ENCODE measurements around the gene GRPEL2.

DNA sequence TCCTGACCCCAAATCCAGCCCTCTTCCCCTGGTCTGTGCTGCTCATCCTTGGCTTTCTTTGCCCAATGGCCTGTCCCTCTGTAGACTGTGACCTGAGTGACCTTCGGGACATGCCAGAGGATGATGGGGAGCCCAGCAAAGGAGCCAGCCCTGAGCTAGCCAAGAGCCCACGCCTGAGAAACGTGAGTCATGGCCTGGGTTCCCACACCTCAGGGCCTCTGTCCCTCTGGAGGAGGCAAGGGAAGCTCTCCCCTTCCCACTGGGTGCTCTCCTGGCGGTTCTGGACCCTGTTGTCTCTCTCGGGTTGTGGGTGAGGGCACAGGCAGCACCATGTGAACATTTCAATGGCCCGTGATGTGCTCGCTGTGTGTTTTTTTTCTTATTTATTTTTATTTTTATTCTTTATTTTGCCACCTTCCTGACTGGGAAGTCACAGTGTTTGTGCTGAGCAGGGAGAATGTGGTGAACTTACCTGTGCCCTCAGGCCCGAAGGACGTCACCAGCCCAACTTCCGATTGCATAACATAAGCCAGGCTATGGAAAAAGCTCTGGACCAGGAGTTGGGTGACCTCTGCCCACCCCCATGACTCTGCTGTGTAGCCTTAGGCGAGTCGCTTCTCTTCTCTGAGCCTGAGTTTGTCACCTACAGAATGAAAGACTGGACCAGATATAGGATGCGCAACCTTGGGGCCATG is 44.1 kb upstream of the GRPEL2 start:
- no peak for TF ChIP-seq POLR2AphosphoS5 (IDR thresholded peaks at IDR 0.05; ENCODE audit: low read depth)
- TF ChIP-seq, protein P1, sequence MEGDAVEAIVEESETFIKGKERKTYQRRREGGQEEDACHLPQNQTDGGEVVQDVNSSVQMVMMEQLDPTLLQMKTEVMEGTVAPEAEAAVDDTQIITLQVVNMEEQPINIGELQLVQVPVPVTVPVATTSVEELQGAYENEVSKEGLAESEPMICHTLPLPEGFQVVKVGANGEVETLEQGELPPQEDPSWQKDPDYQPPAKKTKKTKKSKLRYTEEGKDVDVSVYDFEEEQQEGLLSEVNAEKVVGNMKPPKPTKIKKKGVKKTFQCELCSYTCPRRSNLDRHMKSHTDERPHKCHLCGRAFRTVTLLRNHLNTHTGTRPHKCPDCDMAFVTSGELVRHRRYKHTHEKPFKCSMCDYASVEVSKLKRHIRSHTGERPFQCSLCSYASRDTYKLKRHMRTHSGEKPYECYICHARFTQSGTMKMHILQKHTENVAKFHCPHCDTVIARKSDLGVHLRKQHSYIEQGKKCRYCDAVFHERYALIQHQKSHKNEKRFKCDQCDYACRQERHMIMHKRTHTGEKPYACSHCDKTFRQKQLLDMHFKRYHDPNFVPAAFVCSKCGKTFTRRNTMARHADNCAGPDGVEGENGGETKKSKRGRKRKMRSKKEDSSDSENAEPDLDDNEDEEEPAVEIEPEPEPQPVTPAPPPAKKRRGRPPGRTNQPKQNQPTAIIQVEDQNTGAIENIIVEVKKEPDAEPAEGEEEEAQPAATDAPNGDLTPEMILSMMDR (conservative IDR thresholded peaks at IDR 0.05; ENCODE audit: low read depth in 2 of 2), result no peak
- TF ChIP-seq EZH2phosphoT487 (IDR thresholded peaks at IDR 0.05; ENCODE audit: unreplicated experiment), result no peak
- TF ChIP-seq EZH2 (IDR thresholded peaks at IDR 0.05; ENCODE audit: low read depth, unreplicated experiment), result no peak
- TF ChIP-seq ZNF114 (CRISPR knock-in tag; IDR thresholded peaks at IDR 0.05), result no peak
- TF ChIP-seq, protein P2, sequence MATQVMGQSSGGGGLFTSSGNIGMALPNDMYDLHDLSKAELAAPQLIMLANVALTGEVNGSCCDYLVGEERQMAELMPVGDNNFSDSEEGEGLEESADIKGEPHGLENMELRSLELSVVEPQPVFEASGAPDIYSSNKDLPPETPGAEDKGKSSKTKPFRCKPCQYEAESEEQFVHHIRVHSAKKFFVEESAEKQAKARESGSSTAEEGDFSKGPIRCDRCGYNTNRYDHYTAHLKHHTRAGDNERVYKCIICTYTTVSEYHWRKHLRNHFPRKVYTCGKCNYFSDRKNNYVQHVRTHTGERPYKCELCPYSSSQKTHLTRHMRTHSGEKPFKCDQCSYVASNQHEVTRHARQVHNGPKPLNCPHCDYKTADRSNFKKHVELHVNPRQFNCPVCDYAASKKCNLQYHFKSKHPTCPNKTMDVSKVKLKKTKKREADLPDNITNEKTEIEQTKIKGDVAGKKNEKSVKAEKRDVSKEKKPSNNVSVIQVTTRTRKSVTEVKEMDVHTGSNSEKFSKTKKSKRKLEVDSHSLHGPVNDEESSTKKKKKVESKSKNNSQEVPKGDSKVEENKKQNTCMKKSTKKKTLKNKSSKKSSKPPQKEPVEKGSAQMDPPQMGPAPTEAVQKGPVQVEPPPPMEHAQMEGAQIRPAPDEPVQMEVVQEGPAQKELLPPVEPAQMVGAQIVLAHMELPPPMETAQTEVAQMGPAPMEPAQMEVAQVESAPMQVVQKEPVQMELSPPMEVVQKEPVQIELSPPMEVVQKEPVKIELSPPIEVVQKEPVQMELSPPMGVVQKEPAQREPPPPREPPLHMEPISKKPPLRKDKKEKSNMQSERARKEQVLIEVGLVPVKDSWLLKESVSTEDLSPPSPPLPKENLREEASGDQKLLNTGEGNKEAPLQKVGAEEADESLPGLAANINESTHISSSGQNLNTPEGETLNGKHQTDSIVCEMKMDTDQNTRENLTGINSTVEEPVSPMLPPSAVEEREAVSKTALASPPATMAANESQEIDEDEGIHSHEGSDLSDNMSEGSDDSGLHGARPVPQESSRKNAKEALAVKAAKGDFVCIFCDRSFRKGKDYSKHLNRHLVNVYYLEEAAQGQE (IDR thresholded peaks at IDR 0.05; ENCODE audit: unreplicated experiment), result no peak
- TF ChIP-seq CREB1 (CRISPR knock-in tag; IDR thresholded peaks at IDR 0.05; ENCODE audit: low read depth), result no peak
- TF ChIP-seq JUNB (IDR thresholded peaks at IDR 0.05; ENCODE audit: unreplicated experiment), result no peak
